GM21737 (cell line): ENCODE results near the gene MEG3.

Source experiments
- ATAC-seq: cut with Tn5 transposase; IDR thresholded peaks from one replicate; pipeline ENCODE4 v1.9.1; 2021; ENCODE audit warnings: mild to moderate bottlenecking, moderate library complexity; ENCODE audit not compliant: unreplicated experiment

Gene MEG3

GRCh38 chr14:100844421-100844820, 18.5 kb downstream of the MEG3 start:
- ATAC-seq = no peak

GRCh38 chr14:100844846-100845245, 18.9 kb downstream of the MEG3 start:
- ATAC-seq = no peak

- ATAC-seq = no peak
Measured at GRCh38 chr14:100845341-100845740, 19.4 kb downstream of the MEG3 start.

DNA sequence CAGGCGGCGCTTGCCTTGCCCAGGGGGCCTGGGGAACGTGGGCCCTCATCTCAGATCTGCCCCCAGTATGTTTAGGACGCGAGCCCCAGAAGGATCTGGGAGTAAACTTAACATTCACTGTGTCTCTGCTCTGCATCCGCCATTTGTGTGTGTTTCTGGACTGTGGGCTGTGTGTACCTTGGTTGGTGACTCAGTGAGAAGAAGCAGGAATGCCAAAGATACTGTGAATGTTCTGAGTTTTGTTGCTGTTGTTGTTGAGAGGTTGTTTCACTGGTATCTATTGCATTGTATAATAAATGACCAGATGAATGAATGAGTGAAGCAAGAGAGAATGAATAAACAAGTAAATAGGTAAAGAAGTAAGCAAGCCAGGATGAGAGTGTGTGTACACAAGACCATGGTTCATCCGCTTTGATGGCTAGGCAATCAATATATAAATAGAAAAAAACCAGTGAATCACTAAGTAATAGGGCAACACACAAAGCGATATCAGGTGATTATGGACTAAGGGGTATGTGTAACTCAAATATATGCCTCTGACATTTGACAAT, 20.5 kb downstream of the MEG3 start:
- ATAC-seq = no peak

GRCh38 chr14:100849115-100849781, 23.3 kb downstream of the MEG3 start:
- ATAC-seq = no peak

DNA sequence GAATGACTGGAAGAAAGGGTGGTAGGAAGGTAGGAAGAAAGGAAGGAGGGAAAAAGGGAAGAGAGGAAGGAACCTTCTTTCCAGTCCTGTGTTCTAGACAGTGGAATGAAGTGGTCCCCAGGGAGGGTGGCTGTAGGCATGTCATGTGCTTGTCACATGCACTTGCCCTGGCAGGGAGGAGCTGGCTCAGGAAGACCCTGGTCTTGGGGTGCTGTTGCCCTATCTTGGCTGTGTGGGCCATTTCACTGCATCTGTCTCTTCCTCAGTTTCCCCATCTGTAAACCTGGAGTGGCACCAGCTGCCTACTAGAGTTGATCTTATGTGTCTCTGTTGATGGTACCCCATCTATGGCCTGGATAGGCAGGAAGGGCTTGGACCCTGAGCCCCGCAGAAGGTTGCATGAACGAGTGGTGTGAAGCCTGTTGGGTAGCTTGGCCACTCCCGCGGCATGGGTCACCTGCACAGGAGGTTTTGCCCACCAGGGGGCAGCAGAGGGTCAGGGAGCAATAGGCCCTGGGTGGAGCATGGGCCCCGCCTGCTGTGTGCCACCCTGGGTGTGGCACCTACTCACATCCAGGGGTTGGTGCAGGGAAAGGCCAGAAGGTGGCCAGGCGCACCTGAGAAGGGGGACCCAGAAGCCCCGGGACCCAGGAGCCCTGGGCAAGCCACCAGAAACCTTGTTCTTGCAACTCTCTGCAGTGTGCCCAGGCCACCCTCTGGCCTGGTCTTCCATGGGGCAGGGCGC, 25.1 kb downstream of the MEG3 start:
- ATAC-seq = peak; percentile 68

- no peak for ATAC-seq
Measured at GRCh38 chr14:100851586-100851916, 25.6 kb downstream of the MEG3 start.

DNA sequence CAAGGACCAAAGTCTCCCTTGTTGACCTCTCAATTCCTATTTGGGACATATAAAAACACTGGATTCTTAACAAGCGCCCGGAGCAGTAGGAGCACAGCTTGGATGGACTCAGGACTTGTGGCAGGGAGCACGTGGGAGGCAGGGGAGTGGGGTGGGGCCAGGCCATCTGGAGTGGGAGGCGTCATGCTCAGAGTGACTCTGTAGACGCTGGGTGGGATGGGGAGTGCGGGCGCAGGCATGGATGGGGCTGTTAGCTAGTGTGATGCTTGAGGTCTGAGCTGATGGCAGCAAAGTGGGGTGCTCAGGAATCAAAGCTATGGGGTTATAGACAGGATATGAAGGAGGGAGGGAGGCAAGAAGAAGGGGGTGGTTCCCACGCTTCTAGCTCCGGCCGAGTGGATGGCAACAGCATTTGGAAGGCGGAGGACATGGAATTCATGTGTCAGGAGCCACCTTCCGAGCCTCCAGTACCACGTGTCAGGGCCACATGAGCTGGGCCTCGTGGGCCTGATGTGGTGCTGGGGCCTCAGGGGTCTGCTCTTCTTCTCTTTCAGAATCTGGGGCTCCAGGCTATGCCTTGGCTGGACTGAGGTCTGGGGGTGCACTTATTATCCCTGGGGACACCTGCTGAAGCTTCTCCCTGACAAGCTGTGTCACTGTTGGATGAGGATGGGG, 26.2 kb downstream of the MEG3 start:
- ATAC-seq = no peak

- ATAC-seq = no peak
Measured at GRCh38 chr14:100854435-100854834, 28.5 kb downstream of the MEG3 start.

DNA sequence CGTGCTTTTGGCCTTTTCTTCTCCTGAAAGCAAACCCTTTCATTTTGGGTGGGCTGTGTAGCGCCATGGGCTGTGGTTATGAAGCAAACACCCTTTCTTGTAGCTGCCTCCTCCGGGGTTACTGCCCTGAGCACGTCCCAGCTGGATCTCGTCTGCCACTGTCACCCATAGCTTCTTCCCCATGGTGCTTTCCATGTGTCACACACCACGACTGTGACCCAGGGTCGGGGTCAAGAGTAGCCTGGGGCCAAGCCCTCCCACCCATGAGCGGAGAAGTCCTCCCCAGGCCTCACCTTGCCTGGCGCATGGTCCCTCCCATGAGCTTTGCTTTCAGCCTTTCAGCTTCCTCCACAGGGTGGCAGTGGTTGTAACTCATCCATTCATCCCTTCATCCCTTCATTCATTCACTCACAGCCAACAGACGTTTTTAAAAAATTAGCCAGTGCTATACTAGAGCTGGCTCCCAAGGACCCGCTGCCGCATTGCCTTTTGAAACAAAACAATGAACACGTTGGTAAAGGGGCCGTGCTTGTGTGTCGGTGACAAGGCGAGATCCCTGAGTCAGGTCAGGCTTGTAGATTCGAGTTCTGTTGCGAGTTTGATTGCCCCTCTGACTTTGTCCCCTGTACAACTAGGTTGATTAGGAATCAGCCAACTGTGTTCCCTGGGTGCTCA, 29.5 kb downstream of the MEG3 start:
- ATAC-seq = no peak

- ATAC-seq = no peak
Measured at GRCh38 chr14:100856056-100856950, 30.4 kb downstream of the MEG3 start.

DNA sequence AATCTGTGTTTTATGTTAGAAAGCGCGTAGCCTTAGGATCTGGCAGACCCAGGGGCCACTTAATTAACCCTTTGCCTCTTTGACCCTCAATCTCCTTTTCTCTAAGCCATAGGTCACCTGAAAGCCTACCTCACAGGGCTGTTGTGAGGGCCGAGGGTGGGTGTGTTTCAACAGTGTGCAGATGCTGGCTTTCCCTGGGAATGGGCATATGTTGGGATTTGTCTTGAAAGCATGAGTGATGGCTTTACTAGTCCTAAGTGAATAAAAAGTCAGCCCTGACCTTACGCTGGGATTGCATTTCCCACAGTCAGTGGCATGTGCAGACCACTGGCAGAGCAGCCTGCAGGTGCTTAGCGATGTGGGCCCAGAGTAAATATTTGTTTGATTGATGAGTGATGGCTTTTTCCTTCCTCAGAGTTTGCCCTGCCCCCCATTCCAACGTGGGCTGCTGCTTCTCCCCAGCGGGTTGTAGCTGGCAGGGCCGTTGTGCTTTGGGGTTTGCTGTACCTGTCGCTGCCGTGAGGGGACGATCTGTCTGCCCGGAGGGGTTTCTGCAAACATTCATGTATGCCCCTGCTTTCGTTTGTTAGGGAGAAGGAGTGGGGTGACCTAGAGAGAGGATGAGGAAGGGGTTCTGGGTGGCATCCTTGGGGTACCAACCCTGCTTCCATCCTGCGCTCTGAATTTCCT, 31.5 kb downstream of the MEG3 start:
- no peak for ATAC-seq

DNA sequence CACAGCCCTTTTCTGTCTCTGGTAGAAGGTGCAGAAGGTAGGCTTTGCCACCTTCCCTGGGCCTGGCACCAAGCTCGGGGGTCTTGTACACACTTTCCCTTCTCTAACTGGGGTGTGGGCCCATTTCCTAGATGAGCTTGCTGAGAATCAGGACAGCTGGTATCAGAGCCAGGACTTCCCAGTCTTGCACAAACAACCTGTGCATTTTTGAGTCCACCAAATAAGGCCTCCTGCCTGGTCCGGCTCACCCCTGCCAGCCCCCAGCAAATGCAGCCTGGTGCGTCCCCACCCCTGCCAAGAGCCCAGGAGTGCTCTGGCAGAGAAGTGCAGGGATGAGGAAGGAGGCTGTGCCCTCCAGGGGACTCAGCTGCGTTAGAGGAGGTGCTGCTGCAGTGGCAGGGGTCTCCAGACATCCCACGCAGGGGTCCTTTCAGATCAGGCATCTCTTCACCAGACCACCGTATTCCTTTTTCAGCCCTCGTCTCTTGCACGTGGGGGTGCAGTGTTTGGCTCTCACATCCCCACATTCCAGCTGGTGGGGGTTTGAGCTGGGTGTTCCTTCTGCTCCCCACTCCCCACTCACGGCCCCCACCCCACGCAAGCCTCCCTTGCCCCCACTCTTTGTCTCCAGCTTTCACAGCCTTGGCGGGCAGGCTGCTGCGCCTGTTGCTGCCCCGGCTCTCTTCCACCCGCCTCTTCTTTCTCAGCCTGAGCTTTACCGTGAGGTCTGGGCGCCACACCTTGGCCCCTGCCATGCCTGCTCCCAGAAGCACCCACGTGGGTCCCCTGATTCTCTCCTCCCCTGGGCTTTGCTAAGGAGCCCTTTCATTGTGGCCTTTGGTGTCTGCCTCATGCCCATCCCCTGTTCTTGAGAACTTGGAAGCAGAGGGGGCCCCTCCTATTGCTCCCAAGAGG, 32.3 kb downstream of the MEG3 start:
- ATAC-seq = no peak

- ATAC-seq = no peak
Measured at GRCh38 chr14:100858838-100859220, 32.9 kb downstream of the MEG3 start.

- ATAC-seq = no peak
Measured at GRCh38 chr14:100859781-100860180, 33.9 kb downstream of the MEG3 start.

DNA sequence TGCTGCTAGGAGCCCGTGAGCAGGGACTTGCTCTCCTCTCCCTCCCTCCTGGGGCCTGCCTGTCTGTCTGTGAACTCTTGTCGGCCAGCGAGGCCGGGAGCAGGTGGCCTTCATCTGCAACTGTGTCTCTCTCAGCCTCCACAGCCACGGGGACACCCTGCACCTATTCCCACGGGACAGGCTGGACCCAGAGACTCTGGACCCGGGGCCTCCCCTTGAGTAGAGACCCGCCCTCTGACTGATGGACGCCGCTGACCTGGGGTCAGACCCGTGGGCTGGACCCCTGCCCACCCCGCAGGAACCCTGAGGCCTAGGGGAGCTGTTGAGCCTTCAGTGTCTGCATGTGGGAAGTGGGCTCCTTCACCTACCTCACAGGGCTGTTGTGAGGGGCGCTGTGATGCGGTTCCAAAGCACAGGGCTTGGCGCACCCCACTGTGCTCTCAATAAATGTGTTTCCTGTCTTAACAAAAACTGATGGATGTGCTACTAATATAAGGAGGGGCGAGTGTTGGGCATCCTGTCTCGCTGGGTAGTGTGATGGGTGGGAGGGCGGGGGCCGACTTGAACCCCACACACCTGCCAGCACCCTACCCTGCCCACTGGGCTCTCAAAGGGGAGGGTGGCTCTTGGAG, 34.8 kb downstream of the MEG3 start:
- ATAC-seq = no peak

DNA sequence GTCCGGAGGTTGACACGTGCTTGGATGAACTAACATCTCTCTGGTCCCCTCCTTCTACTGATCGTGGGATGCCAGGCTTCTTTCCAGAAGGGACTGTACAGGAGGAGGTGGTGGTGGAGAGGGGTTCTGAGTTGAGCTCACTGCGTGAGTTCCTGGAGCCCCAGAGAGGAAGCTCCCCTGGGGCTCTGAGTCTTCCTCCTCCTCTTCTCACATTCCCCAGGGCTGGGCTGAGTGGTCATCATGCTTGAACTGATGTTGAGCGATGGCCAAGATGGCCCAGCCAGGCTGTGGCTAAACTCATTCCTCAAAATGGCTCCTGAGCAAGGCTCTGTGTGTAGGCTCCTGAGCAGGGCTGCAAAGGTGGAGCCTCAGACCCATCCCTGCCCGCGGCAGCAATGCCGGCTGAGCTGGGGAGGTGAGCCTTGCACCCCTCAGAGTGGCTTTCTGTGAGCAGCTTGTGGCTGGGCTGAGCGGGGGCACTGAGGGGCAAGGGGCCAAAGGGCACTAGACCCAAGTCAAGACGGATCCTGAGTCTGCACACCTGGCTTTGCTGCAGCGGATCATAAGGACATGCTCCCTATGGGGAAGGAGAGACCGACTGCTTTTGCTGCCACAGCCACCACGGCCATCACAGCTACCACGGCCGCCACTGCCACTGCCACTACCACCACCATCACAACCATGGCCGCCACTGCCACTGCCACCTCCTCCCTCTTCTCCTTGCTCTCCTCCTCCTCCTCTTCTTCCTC, 35.4 kb downstream of the MEG3 start:
- ATAC-seq = no peak

DNA sequence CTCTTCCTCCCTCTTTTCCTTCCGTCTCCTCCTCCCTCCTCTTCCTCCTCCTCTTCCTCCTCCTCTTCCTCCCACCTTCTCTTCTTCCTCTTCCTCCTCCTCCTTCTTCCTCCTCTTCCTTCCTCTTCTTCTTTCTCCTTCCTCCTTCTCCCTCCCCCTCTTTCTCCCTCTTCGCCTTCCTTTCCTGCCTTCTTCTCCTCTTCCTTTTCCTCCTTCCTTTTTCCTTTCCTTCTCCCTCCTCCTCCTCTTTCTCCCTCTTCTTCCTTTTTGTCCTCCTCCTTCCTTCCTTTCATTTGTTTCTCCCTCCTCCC, 36.0 kb downstream of the MEG3 start:
- ATAC-seq = no peak
